Smooth muscle cell (in vitro differentiated cells): Measurements from ENCODE around the gene CRYBA4. TPM values are rescaled to one million over a fixed set of nuclear protein-coding genes. Genes with fewer than 3 reads are reported as not detected.

Source experiments
- DNase-seq: peaks from one replicate; lab custom pipeline; 2025; ENCODE audit not compliant: unreplicated experiment; lab: John Stamatoyannopoulos, UW
- H2AFZ ChIP-seq: fragments of 200-600 bp; sonication (generic); 2 replicates; pipeline ENCODE4 v1.6.0; 2016; ENCODE audit warnings: antibody characterized with exemption, low read depth, mild to moderate bottlenecking
- H3F3A ChIP-seq: fragments of 200-600 bp; sonication (generic); 2 replicates; pipeline ENCODE4 v1.6.0; 2017; ENCODE audit warnings: antibody characterized with exemption, low read depth
- H3K27ac ChIP-seq: fragments of 200-600 bp; sonication (generic); 2 replicates; pipeline ENCODE4 v1.5.1; 2016; ENCODE audit warnings: low read depth, mild to moderate bottlenecking
- H3K27me3 ChIP-seq: fragments of 200-600 bp; sonication (generic); 2 replicates; pipeline ENCODE4 v1.6.1; 2016; ENCODE audit warnings: low read depth, mild to moderate bottlenecking
- H3K36me3 ChIP-seq: fragments of 200-600 bp; sonication (generic); 2 replicates; pipeline ENCODE4 v1.5.1; 2016; ENCODE audit warnings: low read depth
- H3K4me1 ChIP-seq: fragments of 200-600 bp; sonication (generic); 2 replicates; pipeline ENCODE4 v1.5.1; 2016; ENCODE audit warnings: low read depth
- H3K4me2 ChIP-seq: fragments of 200-600 bp; sonication (generic); 2 replicates; pipeline ENCODE4 v1.6.0; 2016; ENCODE audit warnings: mild to moderate bottlenecking
- H3K4me3 ChIP-seq: fragments of 200-600 bp; sonication (generic); 2 replicates; pipeline ENCODE4 v1.5.1; 2016; ENCODE audit warnings: mild to moderate bottlenecking
- H3K79me2 ChIP-seq: fragments of 200-600 bp; sonication (generic); 2 replicates; pipeline ENCODE4 v1.6.0; 2016; ENCODE audit warnings: low read depth, mild to moderate bottlenecking
- H3K9ac ChIP-seq: fragments of 200-600 bp; sonication (generic); 2 replicates; pipeline ENCODE4 v1.6.0; 2016; ENCODE audit warnings: low read depth
- H3K9me3 ChIP-seq: fragments of 200-600 bp; sonication (generic); replicated peaks from 2 replicates; pipeline ENCODE4 v1.5.1; 2016; ENCODE audit warnings: low read depth
- H4K20me1 ChIP-seq: fragments of 200-600 bp; sonication (generic); 2 replicates; pipeline ENCODE4 v1.6.0; 2016; ENCODE audit warnings: low read depth
- CTCF ChIP-seq: fragments of 200-600 bp; sonication (generic); IDR thresholded peaks from 2 replicates; pipeline ENCODE4 v1.5.1; 2017; ENCODE audit warnings: borderline replicate concordance, mild to moderate bottlenecking, antibody characterized with exemption; ENCODE audit not compliant: insufficient read depth, poor library complexity, severe bottlenecking
- WGBS: methylation state at CpG from one replicate; pipeline ENCODE4 v1.1.7; 2016; ENCODE audit warnings: low lambda C conversion rate; 5-methylcytosine and 5-hydroxymethylcytosine counted together
- polyA plus RNA-seq: library from polyadenylated mRNA; unstranded; fragments of >200 nt; fragmentation: Nextera tagmentation; extraction: Ambion mirVana; gene quantifications from 2 replicates; pipeline ENCODE4 v1.2.1, GENCODE V29; 2016
- total RNA-seq: library from RNA; depleted of rRNA; stranded (reverse); fragments of >200 nt; gene quantifications from 2 replicates; pipeline ENCODE4 v1.2.3, GENCODE V29; 2014

The CRYBA4 gene
- total and polyA plus RNA-seq, 2 experiments from 2014 or later, result 1.8 to 4.9 TPM

DNA sequence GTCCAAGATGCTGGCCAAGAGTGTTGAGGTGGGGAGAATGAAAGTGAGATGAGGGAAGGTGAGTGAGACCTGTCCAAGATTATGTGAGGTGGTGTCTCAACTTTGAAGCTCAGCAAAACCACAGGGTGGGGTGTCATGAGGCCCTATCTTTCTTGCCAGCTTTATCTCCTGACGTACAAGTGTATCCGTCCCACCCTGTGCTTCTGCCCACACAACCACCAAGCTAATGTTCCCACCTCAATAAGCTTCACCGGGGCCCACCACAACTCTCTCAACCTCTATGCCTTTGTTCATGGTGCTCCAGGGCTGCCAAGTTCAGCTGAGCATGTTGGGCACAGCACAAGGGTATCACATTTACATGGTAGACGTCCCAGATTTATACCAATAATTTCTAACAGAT, 24.7 kb upstream of the CRYBA4 start:
- H3K4me1 ChIP-seq, result no peaks in the 10 kb centered on the region
- H3K9me3 ChIP-seq, result no peaks in the 10 kb centered on the region
- 83% methylated on average over 4 of the region's 4 CpGs for WGBS
- H3K36me3 ChIP-seq, result no peaks in the 10 kb centered on the region
- no peak overlapping the region for H3K4me2 ChIP-seq
- DNase-seq, result no peak
- no peak overlapping the region for H2AFZ ChIP-seq
- no peaks in the 10 kb centered on the region for H4K20me1 ChIP-seq
- no peak overlapping the region for H3K27ac ChIP-seq
- no peaks in the 10 kb centered on the region for H3F3A ChIP-seq
- no peaks in the 10 kb centered on the region for H3K79me2 ChIP-seq
- no peaks in the 10 kb centered on the region for H3K27me3 ChIP-seq
- no peak overlapping the region for H3K4me3 ChIP-seq
- H3K9ac ChIP-seq, result no peak overlapping the region
- TF ChIP-seq CTCF, result no peak

DNA sequence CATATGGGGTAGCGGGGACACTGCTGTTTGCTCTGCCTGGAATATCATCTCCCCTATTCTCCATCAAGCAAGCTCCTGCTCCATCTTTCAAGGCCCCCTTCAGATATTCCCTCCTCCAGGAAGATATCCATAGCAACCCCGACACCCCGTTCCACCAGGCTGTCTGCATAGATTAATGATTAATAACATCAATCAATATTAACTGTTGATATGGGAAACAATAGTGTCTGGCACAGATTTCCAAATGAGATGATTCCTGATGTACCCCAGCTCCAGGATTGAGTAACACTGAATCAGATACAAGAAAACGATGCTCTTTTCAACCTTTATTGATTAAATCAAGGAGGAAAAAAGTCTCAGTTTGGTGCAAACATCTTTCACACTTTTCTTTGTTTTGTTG, 24.3 kb upstream of the CRYBA4 start:
- Histone ChIP-seq H3K4me2 (no peak overlapping the region), H2AFZ (no peak overlapping the region), H3K4me3 (no peak overlapping the region), H3K27ac (no peak overlapping the region), H3K9ac (no peak overlapping the region), H3F3A (no peaks in the 10 kb centered on the region), H4K20me1 (no peaks in the 10 kb centered on the region), H3K27me3 (no peaks in the 10 kb centered on the region), H3K9me3 (no peaks in the 10 kb centered on the region), H3K79me2 (no peaks in the 10 kb centered on the region), H3K36me3 (no peaks in the 10 kb centered on the region), H3K4me1 (no peaks in the 10 kb centered on the region)
- DNase-seq, result no peak
- TF ChIP-seq CTCF, result no peak
- 97% methylated on average over 4 of the region's 4 CpGs for WGBS

DNA sequence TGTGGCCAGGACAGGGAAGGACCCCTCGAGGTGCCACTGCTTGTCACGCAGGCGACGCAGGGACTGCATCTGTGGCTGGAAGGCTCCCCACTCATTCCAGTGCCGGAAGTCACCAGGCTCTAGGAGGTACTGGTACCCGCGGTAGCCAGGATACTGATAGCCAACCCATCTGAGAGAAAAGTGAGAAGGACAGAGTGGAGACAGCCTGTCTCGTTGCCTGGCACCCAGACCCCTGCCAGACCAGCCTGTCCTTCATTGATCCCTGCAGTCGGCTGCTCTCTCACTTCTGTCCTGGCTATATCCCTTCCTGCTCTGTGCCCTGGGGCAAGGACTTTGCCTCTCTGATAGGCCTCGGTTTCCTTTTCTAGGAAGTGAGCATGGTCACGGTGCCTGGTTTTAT, 22.3 kb upstream of the CRYBA4 start:
- H3K4me2 ChIP-seq, result no peak overlapping the region
- H3K27ac ChIP-seq, result no peak overlapping the region
- no peaks in the 10 kb centered on the region for H3K27me3 ChIP-seq
- no peaks in the 10 kb centered on the region for H3K36me3 ChIP-seq
- H3K79me2 ChIP-seq, result no peaks in the 10 kb centered on the region
- no peaks in the 10 kb centered on the region for H3K4me1 ChIP-seq
- no peak overlapping the region for H2AFZ ChIP-seq
- no peaks in the 10 kb centered on the region for H4K20me1 ChIP-seq
- no peak for TF ChIP-seq CTCF
- H3K9me3 ChIP-seq, result no peaks in the 10 kb centered on the region
- H3K4me3 ChIP-seq, result no peak overlapping the region
- H3F3A ChIP-seq, result no peaks in the 10 kb centered on the region
- 81% methylated on average over 11 of the region's 11 CpGs for WGBS
- DNase-seq, result no peak
- no peak overlapping the region for H3K9ac ChIP-seq

GRCh38 chr22:26601726-26602125, 20.0 kb upstream of the CRYBA4 start:
- no peak for DNase-seq
- H3K4me2 ChIP-seq, result no peak overlapping the region
- no peak overlapping the region for H3K4me3 ChIP-seq
- 92% methylated on average over 12 of the region's 12 CpGs for WGBS
- H3K9ac ChIP-seq, result no peak overlapping the region
- no peaks in the 10 kb centered on the region for H4K20me1 ChIP-seq
- no peaks in the 10 kb centered on the region for H3K9me3 ChIP-seq
- no peaks in the 10 kb centered on the region for H3K27me3 ChIP-seq
- no peaks in the 10 kb centered on the region for H3K79me2 ChIP-seq
- no peaks in the 10 kb centered on the region for H3F3A ChIP-seq
- no peaks in the 10 kb centered on the region for H3K36me3 ChIP-seq
- no peak for TF ChIP-seq CTCF
- no peaks in the 10 kb centered on the region for H3K4me1 ChIP-seq
- no peak overlapping the region for H3K27ac ChIP-seq
- no peak overlapping the region for H2AFZ ChIP-seq
